Renal cortical epithelial cell (primary cell): Measurements from ENCODE around the gene TEDC2. TPM values are rescaled to one million over a fixed set of nuclear protein-coding genes. Genes with fewer than 3 reads are reported as not detected.
"Not testable (repeated sequence)": the region's sequence is repeated elsewhere in the genome, so short reads cannot be mapped to it uniquely, and the experiment has no call there.

Source experiments
- DNase-seq: peaks from one replicate; pipeline ENCODE4 v3.0.0-alpha.2; 2011; ENCODE audit warnings: low read depth
- total RNA-seq: library from RNA; depleted of rRNA; stranded (reverse); fragments of >200 nt; gene quantifications from 2 replicates; pipeline ENCODE4 v1.2.3, GENCODE V29; 2014

The TEDC2 gene
- total RNA-seq, 1 donor from 2014 or later = 2.3 TPM

- no peak for DNase-seq
Observed at GRCh38 chr16:2477327-2477726, 17.4 kb downstream of the TEDC2 start.

DNA sequence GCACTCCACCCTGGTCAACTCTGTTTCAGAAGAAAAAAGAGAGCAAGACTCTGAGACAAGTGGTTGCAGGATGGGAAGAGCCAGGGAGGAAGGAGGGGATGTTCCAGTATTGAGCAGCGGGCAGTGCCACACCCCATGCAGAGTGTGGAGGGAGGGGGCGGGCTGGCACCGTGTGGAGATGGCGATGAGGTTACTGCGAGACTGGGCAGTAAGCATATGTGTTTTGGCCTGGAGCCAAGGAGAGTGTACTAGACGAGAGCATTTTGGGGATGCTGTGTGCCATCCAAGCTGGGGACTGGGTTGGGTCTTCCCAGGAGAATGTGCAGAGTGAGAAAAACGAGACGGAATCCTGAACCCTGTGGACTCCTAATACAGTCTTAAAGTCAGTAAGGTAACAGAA is 18.4 kb downstream of the TEDC2 start:
- DNase-seq = no peak

GRCh38 chr16:2479996-2480395 is 20.1 kb downstream of the TEDC2 start:
- DNase-seq = not testable (repeated sequence)

DNA sequence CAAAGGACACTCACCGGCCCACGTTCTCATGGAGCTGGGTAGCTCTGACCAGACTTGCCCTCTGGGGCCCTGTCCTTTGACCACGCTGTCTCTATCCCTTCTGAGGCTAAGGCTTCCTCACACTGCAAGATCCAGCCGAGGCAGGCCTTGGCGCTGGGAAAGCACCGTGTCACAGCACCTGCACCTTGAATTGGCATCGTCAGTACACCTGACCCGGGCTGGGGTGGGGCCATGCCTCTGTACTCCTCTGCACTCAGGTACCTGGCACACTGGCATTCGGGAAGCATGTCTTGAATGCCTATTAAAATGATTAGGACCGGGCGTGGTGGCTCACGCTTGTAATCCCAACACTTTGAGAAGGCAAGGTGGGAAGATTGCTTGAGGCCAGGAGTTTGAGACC is 21.0 kb downstream of the TEDC2 start:
- DNase-seq = no peak

DNA sequence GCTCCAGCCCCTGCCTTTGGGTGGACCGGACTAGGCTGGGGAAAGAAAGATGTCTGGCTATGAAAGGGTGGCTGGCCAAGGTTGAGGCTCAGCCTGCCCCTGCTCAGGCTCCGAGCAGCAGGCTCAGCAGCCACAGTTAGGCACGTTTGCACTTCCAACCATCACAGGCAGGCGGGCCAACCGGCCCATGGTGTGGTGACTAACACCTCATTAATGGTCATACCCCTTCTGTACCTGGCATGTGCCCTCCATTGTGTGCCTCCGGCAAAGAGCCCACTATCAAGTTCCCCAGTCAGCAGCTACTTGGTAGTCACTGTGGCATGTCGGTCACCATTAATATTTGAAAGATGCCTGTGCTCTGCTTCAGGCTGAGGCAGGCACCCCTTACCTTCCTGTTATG is 21.8 kb downstream of the TEDC2 start:
- DNase-seq = peak; percentile 75

GRCh38 chr16:2482249-2482648 is 22.3 kb downstream of the TEDC2 start:
- DNase-seq = no peak

DNA sequence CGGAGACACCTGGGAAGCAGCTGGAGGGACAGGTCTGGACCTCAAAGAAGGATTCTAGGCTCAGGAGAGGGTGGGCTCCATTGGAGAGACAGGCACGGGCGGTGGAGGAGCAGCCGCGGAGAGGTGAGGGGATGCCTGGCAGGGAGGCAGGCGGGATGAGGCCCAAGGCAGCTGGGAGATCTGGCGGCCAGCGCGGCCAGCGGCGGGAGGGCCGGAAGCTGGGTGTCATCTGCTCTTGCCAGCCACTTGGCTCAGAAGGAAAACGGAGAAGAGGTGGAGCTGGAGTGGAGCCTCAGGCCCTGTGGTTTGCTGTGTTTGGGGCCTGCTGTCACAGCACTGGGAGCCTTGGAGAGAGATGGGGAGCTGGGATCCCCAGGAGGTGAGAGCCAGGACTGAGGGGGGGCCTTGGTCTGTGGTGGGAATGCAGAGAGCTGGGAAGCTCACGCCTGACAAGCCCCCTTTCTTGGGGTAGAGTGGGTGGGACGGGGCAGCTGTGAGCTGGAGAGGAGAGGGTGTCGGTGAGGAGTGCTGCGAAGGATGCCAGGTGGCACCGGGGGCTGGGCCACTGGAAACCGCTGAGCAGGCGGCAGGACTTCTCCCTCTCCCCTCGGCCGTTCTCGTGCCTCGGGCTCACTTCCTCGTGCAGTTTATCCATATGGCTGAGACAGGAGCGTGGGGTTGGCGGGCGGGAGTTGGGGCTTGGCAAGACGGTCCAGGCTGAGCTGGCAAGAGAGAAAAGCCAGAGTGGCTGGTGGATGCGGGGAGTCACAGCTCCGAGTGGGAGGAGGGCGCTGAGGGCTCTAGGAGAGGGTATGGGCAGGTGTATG is 23.0 kb downstream of the TEDC2 start:
- DNase-seq = no peak

DNA sequence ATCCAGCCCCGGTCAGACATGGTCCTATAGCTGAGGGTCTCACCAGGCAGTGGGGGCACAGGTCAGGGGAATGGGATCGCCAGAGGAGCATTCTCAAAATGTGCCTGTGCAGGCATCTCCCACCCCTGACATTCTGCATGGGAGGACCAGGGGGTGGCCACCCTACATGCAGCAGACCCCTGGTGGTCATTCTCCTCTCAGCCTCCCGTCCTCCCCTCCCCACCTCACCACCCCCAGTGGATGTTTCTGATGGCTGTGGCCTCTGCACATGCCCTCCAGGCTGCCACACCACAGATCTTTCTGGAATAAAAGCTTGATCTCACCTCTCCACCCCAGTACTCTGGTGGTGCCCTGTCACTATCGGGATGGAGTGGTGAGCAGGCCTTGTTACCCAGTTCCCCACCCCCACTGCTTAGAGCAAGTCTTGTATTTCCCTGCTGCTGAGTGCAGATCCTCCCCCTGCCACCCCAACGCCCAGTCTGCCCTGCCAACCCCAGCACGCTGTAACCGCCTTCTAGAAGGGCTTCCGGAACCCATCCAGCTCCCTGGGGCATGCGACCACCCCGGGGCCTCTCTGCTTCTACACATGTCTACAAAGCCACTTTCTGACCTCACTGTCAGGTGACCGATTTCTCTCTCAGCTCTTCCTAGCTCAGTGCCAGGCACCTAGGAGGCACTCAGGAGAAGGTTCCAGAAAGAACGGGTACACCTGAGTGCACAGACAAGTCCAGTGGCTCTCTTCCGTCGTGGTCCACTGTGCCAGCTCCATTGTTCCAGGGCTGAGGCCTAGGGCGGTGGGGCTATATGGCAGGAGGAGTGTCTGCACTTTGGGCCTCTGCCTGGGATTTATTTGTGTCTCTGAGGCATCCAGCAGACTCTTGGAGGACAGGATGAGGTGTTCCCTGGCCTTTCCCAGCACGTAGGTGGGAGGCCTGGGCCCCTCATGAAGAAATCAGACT is 24.3 kb downstream of the TEDC2 start:
- DNase-seq = no peak

DNA sequence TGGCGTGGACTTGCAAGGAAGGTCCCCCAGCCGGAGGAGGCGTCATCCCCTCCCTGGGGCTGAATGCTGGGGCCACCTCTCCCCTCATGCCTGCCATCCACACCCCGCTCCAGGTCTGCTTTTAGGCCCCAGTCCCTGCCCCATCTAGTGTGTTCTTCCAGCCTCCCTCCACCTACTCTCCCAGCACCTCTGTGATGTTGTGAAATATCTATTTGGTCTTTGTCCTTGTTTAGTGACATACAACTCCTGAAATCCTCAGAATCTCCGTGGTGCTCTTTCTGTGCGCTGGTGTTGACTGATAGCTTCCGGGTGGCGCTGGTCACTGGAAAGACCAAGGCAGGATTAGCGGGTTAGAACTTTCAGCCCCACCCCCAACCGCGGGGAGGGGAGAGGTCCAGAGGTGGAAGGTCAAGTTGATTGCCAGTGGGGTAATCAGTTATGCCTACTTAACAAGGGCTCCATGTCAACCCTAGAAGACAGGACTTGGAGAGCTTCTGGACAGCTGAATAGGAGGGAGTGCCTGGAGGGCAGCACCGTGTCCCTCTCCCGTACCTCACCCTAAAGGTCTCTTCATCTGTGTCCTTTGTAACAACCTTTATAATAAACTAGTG is 25.1 kb downstream of the TEDC2 start:
- no peak for DNase-seq

GRCh38 chr16:2485811-2486507 is 26.1 kb downstream of the TEDC2 start:
- DNase-seq = no peak

DNA sequence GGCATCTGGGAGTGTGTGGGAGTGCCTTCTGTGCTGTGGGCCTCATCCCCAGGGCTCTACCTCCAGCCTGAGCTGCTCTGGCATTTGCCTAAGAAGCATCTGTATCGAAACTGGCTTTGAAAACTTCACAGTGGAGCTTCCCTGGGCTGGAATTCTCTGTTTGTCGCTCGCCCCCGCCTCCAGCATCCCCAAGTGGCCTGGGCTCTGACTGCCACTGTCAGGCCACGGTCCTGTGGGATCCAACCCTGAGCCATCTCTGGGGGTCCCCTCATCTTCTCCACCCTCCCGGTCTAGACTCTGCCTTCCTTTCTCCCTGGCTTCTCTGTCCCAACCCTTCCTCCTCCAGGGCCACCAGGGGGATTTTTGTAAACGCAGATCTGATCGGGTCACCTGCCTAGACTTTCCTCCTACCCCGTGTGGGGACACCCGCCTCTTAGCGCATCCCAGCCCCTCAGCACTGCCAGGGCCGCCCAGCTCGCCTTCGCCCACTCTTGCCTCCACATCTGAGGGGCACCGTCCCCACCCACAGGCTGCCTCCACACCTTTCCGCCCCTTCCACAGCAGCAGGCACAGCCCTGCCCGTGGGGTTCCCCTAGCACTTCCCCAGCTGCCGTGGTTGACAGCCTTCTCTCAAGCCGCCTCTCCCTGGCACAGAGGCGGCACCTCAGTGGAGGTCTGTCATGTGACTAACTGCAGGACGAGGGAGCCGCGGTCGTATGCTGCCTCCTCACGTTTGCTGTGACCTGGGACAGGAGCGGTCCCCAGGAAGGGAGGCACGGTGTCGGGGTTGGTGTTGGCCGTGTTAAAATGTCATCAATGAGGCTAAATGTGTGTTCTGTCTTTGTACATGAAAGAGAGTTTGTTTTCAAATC is 27.0 kb downstream of the TEDC2 start:
- peak; percentile 58 for DNase-seq

GRCh38 chr16:2487517-2487842 is 27.6 kb downstream of the TEDC2 start:
- DNase-seq = no peak

GRCh38 chr16:2487903-2488531 is 28.1 kb downstream of the TEDC2 start:
- no peak for DNase-seq

- no peak for DNase-seq
Observed at GRCh38 chr16:2489581-2489980, 29.7 kb downstream of the TEDC2 start.

GRCh38 chr16:2490190-2491105 is 30.5 kb downstream of the TEDC2 start:
- no peak for DNase-seq

DNA sequence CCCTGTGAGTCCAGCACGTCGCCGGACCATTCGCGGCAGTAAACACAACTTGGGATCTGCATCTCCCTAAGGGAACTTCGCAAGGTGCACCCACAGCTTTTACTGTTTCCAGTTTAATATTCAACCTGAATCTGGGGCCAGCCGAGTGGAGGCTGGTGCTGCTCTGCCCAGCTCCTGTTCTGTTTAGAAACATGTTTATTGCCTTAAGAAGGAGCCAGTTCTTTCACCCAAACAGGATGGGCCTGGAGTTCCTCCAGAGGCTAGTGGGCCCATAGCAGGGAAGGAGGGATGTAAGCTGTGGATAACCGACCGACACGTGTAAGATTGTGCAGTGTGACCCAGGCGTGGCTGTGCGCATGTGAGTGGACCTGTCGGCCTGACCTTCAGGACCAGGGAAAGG is 32.4 kb downstream of the TEDC2 start:
- DNase-seq = peak; percentile 61

DNA sequence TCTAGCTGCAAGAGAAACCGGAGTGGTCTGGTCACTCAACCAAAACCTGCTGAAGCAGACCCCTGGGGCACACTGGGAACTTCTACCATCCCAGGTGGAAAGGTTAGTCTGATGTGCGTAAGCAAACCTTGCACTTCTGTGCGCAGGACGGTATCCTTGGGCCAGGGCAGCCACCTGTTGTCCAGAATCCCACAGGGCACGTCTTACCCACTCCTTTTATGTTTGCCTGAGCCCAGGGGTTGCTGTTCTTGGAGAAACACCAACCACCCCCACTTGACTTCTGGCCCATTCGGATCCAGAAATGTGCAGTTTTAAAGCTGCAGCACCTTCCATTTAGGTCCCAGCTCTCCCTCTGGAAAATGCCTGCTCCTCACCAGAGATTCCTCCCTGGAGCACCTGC is 33.7 kb downstream of the TEDC2 start:
- DNase-seq = no peak

DNA sequence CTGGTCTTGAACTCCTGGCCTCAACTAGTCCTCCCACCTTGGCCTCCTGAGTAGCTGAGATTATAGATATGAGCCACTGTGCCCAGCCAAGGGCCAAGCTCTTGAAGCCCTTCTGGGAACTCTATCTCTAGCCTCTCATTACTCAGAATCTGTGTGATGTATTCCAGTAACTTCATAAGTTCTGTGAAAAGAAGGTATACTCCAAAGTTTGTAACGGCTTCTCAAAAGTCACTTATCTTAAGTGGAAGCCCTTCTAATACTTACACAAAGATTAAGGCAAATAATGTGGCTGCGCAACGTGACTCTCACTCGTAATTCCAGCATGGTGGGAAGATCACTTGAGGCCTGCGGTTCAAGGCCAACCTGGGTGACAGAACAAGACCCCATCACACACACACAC is 34.7 kb downstream of the TEDC2 start:
- DNase-seq = no peak

DNA sequence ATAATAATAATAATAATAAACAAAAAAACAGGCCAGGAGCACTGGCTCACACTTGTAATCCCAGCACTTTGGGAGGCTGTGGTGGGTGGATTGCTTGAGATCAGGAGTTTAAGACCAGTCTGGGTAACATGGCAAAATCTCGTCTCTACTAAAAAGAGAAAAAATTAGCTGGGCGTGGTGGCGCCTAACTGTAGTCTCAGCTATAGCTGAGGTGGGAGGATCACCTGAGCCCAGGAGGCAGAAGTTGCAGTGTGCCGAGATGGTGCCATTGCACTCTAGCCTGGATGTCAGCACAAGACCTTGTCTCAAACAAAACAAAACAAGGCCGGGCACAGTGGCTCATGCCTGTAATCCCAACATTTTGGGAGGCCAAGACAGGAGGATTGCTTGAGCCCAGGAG is 35.1 kb downstream of the TEDC2 start:
- DNase-seq = no peak
